ENCODE results near the gene TWIST2. TPM values are rescaled to one million over a fixed set of nuclear protein-coding genes. Genes with fewer than 3 reads are reported as not detected.

Gene TWIST2
- total RNA-seq, 1 donor from 2014 or later: 18.6 TPM

DNA sequence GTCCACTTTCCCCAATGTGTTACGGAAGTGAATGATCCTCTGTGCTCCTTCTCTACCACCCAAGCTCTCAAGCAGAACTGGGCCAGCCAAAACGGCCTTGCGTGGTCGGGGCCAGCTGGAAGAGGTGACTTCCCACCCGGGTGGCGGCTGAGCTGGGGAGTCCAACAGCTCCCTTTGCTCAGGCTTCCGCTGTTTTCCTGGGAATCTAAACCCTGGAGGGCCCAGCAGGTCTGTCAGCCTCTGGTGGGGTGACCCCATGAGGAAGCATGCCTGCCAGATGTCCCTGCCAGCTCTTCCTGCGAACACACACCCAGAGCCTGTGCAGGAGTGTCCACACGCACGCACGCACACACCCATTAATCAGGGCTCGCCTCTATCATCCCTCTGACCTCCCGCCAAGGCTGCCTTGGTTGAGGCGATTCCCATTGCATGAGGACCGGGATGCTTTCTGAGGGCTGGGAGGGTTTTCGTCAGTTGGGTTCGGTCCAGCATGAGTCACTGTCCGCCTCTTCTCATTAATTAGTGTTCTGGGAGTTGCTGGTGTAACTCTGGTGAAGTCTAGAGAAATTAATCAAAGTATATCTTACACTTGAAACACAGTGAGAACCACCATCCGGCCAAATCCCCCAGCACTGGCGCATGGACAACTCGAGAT lies 90.6 kb downstream of the TWIST2 start:
- peaks cover 43% of the 10 kb centered on the region for H3K27me3 Mint-ChIP-seq (ENCODE audit: low read depth)
- peaks cover 13% of the 10 kb centered on the region for H3K9me3 Mint-ChIP-seq
- no peak overlapping the region for H3K4me3 Mint-ChIP-seq
- TF ChIP-seq CTCF (IDR thresholded peaks at IDR 0.05; ENCODE audit: unreplicated experiment): no peak
- DNase-seq (ENCODE audit: low spot score in 2 of 2, unreplicated experiment in 2 of 2): peak in 1 of 2 experiments; percentile 29
- H3K4me1 Mint-ChIP-seq: peaks cover 3% of the 10 kb centered on the region
- no peak overlapping the region for H3K27ac Mint-ChIP-seq
- no peaks in the 10 kb centered on the region for H3K36me3 Mint-ChIP-seq

- peaks cover 3% of the 10 kb centered on the region for H3K4me1 Mint-ChIP-seq
- H3K9me3 Mint-ChIP-seq: peaks cover 8% of the 10 kb centered on the region
- H3K27ac Mint-ChIP-seq: no peak overlapping the region
- peaks cover 41% of the 10 kb centered on the region for H3K27me3 Mint-ChIP-seq (ENCODE audit: low read depth)
- no peak overlapping the region for H3K4me3 Mint-ChIP-seq
- H3K36me3 Mint-ChIP-seq: no peaks in the 10 kb centered on the region
- TF ChIP-seq CTCF (IDR thresholded peaks at IDR 0.05; ENCODE audit: unreplicated experiment): no peak
- DNase-seq (ENCODE audit: low spot score in 2 of 2, unreplicated experiment in 2 of 2): no peak
These were observed 91.2 kb downstream of the TWIST2 start for GRCh38 chr2:238939074-238939473.

DNA sequence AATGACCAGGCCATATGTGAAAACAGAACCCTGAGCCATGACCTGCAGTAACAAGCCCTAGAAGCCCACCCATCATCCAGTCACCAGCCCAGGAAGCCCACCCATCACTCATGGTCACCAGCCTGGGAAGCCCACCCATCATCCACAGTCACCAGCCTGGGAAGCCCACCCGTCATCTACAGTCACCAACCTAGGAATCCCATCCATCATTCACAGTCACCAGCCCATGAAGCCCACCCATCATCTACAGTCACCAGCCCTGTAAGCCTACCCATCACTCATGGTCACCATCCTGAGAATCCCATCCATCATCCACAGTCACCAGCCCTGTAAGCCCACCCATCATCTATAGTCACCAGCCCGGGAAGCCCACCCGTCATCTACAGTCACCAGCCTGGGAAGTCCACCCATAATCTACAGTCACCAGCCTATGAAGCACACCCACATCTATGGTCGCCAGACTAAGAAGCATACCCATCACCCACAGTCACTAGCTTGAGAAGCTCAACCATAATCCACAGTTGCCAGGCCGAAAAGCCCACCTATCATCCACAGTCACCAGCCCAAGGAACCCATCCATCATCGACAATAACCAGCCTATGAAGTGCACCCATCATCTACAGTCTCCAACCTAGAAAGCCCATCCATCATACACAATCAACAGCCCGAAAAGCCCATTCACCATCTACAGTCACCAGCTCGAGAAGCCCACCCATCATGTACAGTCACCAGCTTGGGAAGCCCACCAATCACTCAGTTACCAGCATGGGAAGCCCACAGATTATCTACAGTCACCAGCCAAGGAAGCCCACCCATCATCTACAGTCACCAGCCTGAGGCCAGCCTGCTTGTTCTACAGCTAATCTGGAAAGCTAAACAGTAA lies 91.9 kb downstream of the TWIST2 start:
- H3K4me3 Mint-ChIP-seq: no peak overlapping the region
- H3K27ac Mint-ChIP-seq: no peak overlapping the region
- H3K27me3 Mint-ChIP-seq (ENCODE audit: low read depth): peaks cover 35% of the 10 kb centered on the region
- DNase-seq (ENCODE audit: low spot score in 2 of 2, unreplicated experiment in 2 of 2): no peak
- peaks cover under 1% of the 10 kb centered on the region for H3K9me3 Mint-ChIP-seq
- no peak for TF ChIP-seq CTCF (IDR thresholded peaks at IDR 0.05; ENCODE audit: unreplicated experiment)
- H3K36me3 Mint-ChIP-seq: no peaks in the 10 kb centered on the region
- H3K4me1 Mint-ChIP-seq: peaks cover 3% of the 10 kb centered on the region

GRCh38 chr2:238940806-238941205 lies 92.9 kb downstream of the TWIST2 start:
- no peaks in the 10 kb centered on the region for H3K36me3 Mint-ChIP-seq
- TF ChIP-seq CTCF (IDR thresholded peaks at IDR 0.05; ENCODE audit: unreplicated experiment): no peak
- H3K27me3 Mint-ChIP-seq (ENCODE audit: low read depth): peaks cover 26% of the 10 kb centered on the region
- no peak overlapping the region for H3K4me3 Mint-ChIP-seq
- peaks cover 3% of the 10 kb centered on the region for H3K4me1 Mint-ChIP-seq
- DNase-seq (ENCODE audit: low spot score in 2 of 2, unreplicated experiment in 2 of 2): no peak
- H3K9me3 Mint-ChIP-seq: no peaks in the 10 kb centered on the region
- no peak overlapping the region for H3K27ac Mint-ChIP-seq

DNA sequence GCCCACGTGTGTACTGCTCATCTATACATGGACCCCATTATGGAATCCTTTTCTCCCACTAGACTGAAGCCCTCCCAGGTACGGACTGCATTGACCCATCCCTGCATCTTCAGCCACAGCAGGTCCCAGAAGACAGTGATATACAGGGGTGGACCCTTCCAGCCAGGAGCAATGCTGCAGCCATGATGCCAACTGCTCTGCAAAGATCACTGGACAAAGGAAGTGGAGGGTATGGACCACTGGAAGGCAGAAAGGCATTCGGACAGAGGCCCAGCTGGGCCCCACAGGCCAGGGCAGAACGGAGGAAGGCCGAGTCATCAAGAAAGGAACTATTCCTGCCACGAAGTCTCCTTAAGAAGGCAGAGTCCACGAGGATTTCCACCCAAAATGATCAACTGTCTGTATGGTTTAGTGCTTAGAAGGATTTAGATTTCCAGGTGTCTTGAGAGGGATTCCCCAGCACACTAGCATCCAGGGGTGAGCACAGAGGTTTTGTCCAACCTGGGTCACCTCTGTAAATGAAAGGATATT lies 93.4 kb downstream of the TWIST2 start:
- H3K27ac Mint-ChIP-seq: no peak overlapping the region
- H3K4me1 Mint-ChIP-seq: peaks cover 5% of the 10 kb centered on the region
- TF ChIP-seq CTCF (IDR thresholded peaks at IDR 0.05; ENCODE audit: unreplicated experiment): no peak
- no peaks in the 10 kb centered on the region for H3K9me3 Mint-ChIP-seq
- no peaks in the 10 kb centered on the region for H3K36me3 Mint-ChIP-seq
- H3K27me3 Mint-ChIP-seq (ENCODE audit: low read depth): peaks cover 24% of the 10 kb centered on the region
- no peak overlapping the region for H3K4me3 Mint-ChIP-seq
- DNase-seq (ENCODE audit: low spot score in 2 of 2, unreplicated experiment in 2 of 2): peak in 1 of 2 experiments; percentile 20
